Neutrophil (primary cell): ENCODE data around the gene DSG3.
A peak's percentile ranks its signal among the peaks of the same experiment; 100 is the strongest.

Experiments
- H3K27ac ChIP-seq: fragments of 200-600 bp; sonication (generic); 2 replicates; pipeline ENCODE4 v1.5.1; 2016; ENCODE audit warnings: mild to moderate bottlenecking, moderate library complexity
- H3K27me3 ChIP-seq: fragments of 200-600 bp; sonication (generic); 2 replicates; pipeline ENCODE4 v1.6.0; 2016; ENCODE audit warnings: mild to moderate bottlenecking
- H3K36me3 ChIP-seq: fragments of 200-600 bp; sonication (generic); 2 replicates; pipeline ENCODE4 v1.5.1; 2017
- H3K4me1 ChIP-seq, 2 experiments: fragments of 200-600 bp in 1 of 2; sonication (generic) in 1 of 2; 1 replicate in 1 of 2; 2 replicates in 1 of 2; pipeline versions ENCODE4 v1.5.1 to v1.6.1; 2013 to 2016; ENCODE audit warnings: low read depth in 1 of 2, low read length in 1 of 2, mild to moderate bottlenecking in 1 of 2, moderate library complexity in 1 of 2; ENCODE audit not compliant: control insufficient read depth in 1 of 2, insufficient read depth in 1 of 2
- H3K4me3 ChIP-seq, 2 experiments: fragments of 200-600 bp in 1 of 2; sonication (generic) in 1 of 2; 1 replicate in 1 of 2; 2 replicates in 1 of 2; pipeline ENCODE4 v1.5.1; 2013 to 2016; ENCODE audit warnings: low read depth in 1 of 2, low read length in 1 of 2, mild to moderate bottlenecking in 1 of 2, moderate library complexity in 1 of 2
- H3K9me3 ChIP-seq: fragments of 200-600 bp; sonication (generic); 2 replicates; pipeline ENCODE4 v1.5.1; 2016
- CTCF ChIP-seq: fragments of 200-600 bp; sonication (generic); IDR thresholded peaks from 2 replicates; pipeline ENCODE4 v1.5.1; 2016; ENCODE audit warnings: antibody characterized with exemption

Gene DSG3

GRCh38 chr18:31497404-31497835 is 49.9 kb downstream of the DSG3 start:
- no peak overlapping the region for H3K27ac ChIP-seq
- no peaks in the 10 kb centered on the region for H3K9me3 ChIP-seq
- peaks cover 70% of the 10 kb centered on the region for H3K27me3 ChIP-seq
- H3K4me3 ChIP-seq, result peak overlapping the region in 1 of 2 experiments; percentile 44
- no peaks in the 10 kb centered on the region for H3K36me3 ChIP-seq
- H3K4me1 ChIP-seq, result peaks cover 5 to 17% of the 10 kb centered on the region in 2 experiments
- TF ChIP-seq CTCF, result no peak

DNA sequence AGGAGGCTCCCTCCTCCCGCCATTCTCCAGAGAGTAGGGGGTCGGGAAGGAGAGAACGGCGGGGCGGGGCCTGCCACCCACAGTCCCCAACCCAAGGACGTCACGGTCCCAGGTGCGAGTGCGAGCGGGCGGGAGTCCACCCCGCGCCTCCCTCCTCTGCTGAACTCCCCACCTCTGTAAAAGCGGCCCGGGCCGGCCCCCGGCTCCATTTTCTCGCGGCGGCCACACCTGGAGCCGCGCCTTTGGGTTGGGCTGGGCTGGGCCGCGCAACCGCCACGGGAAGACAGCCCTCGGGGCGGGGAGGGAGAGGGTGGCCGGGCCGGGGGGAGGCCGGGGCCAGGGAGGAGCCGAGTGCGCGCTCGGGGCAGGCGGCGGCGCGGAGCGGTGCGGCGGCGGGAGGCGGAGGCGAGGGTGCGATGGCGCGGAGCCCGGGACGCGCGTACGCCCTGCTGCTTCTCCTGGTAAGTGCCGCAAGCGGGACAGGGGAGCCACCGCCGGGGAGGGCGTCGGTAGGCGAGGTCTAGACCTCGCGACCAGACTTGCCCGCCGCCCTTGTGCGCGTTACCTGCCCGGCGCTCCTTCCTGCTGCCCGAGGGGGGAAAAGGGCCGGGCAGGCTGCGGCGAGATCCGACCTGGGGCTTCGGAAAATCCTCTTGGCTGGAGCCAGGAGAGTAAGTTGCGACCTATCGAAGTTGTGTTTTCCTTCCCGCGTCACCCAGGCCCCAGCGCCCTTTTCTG is 50.5 kb downstream of the DSG3 start, which contains the start of gene DSG2:
Gene DSG2 (plus strand): TSS at position 342 of the 738 bp plus-strand sequence. CDS start 75 bp downstream, at position 417.
- H3K9me3 ChIP-seq, result no peaks in the 10 kb centered on the region
- no peaks in the 10 kb centered on the region for H3K36me3 ChIP-seq
- no peak within 1 kb of the TSS for H3K27ac ChIP-seq
- H3K27me3 ChIP-seq, result peaks cover 70% of the 10 kb centered on the region
- no peak for TF ChIP-seq CTCF
- peaks cover 5 to 17% of the 10 kb centered on the region in 2 experiments for H3K4me1 ChIP-seq
- H3K4me3 ChIP-seq, result peak within 1 kb of the TSS in 1 of 2 experiments; percentile 44

GRCh38 chr18:31498574-31499524 is 51.3 kb downstream of the DSG3 start:
- H3K4me1 ChIP-seq, result peaks cover 5 to 17% of the 10 kb centered on the region in 2 experiments
- peaks cover 70% of the 10 kb centered on the region for H3K27me3 ChIP-seq
- H3K9me3 ChIP-seq, result no peaks in the 10 kb centered on the region
- no peak for TF ChIP-seq CTCF
- no peaks in the 10 kb centered on the region for H3K36me3 ChIP-seq
- peak overlapping the region in 1 of 2 experiments; percentile 44 for H3K4me3 ChIP-seq
- no peak overlapping the region for H3K27ac ChIP-seq

DNA sequence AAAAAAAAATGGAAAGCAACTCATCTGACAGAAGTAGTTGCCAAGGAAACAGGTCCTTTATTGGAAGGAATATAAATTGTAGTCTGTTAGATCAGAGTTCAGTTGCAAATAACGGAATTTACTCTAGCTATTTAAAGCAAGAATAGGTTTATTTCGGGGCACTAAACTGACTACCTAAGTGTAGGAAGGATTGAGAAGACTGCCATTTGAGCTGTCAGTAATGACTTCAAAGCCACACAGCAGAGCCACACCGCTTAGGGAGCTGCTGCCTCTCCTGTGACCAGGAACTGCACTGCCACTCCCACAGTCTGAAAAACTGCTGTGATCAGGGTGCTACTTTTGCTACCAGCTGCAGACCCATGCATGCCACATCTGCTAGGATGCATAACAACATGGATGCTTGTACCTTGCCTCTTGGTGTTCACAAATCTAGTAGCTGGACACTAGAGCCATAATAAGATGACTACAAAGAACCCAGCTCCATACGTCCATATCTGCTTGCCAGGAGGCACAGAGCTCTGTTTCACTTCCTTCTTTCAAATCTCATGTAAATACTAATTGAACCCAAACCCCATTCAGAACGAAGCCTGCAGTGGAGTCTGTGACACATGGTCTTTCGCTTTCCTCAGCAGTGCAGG is 52.6 kb downstream of the DSG3 start:
- Histone ChIP-seq H3K36me3 (no peaks in the 10 kb centered on the region), H3K27ac (no peak overlapping the region), H3K4me1 (peaks cover 5 to 17% of the 10 kb centered on the region in 2 experiments), H3K9me3 (no peaks in the 10 kb centered on the region), H3K27me3 (peaks cover 64% of the 10 kb centered on the region), H3K4me3 (no peak overlapping the region)
- no peak for TF ChIP-seq CTCF

DNA sequence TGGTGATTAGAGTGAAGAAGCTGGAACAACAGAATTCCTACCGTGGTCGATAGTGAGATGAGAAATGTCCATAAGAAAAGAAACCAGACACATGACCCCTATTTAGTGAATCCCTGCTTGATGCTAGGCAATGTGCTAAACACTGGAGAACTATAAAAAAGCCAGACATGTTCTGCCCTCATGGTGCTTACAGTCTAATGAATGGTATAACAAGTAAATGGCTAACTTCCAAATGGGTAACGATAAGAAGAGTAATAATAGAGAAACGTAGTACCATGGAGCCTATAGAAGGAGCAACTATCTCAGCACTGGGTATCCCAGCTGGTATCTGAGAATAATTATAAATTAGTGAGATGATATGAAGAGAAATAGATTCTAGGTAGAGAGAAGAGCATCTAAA is 55.5 kb downstream of the DSG3 start:
- H3K27ac ChIP-seq, result no peak overlapping the region
- peaks cover 5 to 9% of the 10 kb centered on the region in 2 experiments for H3K4me1 ChIP-seq
- peaks cover 35% of the 10 kb centered on the region for H3K27me3 ChIP-seq
- no peak for TF ChIP-seq CTCF
- no peak overlapping the region for H3K4me3 ChIP-seq
- H3K9me3 ChIP-seq, result no peaks in the 10 kb centered on the region
- H3K36me3 ChIP-seq, result no peaks in the 10 kb centered on the region
